Measurements from ENCODE around the gene GSDME. TPM values are rescaled to one million over a fixed set of nuclear protein-coding genes. Genes with fewer than 3 reads are reported as not detected.

The GSDME gene
- total and polyA plus RNA-seq, 12 donors: 2.6 to 70.6 (median 6.3) TPM

- Histone ChIP-seq H3K4me3 (no peak overlapping the region), H3K36me3 (replicated peaks in 1 of 2) (no peaks in the 10 kb centered on the region), H3K27ac (no peak overlapping the region), H3K4me1 (replicated peaks in 1 of 2) (no peaks in the 10 kb centered on the region), H3K9me3 (replicated peaks in 1 of 3) (no peaks in the 10 kb centered on the region), H3K27me3 (no peaks in the 10 kb centered on the region)
- WGBS, 4 donors: 75 to 83% (median 80%) methylated on average over 9 to 10 of the region's 10 CpGs
- DNase-seq: peak in 1 of 7 donors; percentile 45
- intact Hi-C loops (cut with DNase I): no loop called here
- TF ChIP-seq CTCF (IDR thresholded peaks at IDR 0.05) (no peak), POLR2A (IDR thresholded peaks at IDR 0.05) (no peak)
Observed at GRCh38 chr7:24721481-24722001, 35.7 kb downstream of the GSDME start.

GRCh38 chr7:24720283-24720682 lies 37.0 kb downstream of the GSDME start:
- H3K4me1 ChIP-seq (replicated peaks in 1 of 2): no peaks in the 10 kb centered on the region
- WGBS, 4 donors: 88 to 95% (median 91%) methylated on average over 3 of the region's 3 CpGs
- no peak overlapping the region for H3K27ac ChIP-seq
- no peaks in the 10 kb centered on the region for H3K9me3 ChIP-seq (replicated peaks in 1 of 3)
- no peaks in the 10 kb centered on the region for H3K36me3 ChIP-seq (replicated peaks in 1 of 2)
- peak in 1 of 7 donors; percentile 4 for DNase-seq
- no peak for TF ChIP-seq CTCF (IDR thresholded peaks at IDR 0.05)
- TF ChIP-seq POLR2A (IDR thresholded peaks at IDR 0.05): no peak
- intact Hi-C loops (cut with DNase I): no loop called here
- no peak overlapping the region for H3K4me3 ChIP-seq
- H3K27me3 ChIP-seq: no peaks in the 10 kb centered on the region

- H3K36me3 ChIP-seq (replicated peaks in 1 of 2): no peaks in the 10 kb centered on the region
- H3K27me3 ChIP-seq: no peaks in the 10 kb centered on the region
- DNase-seq: peak in 1 of 7 donors; percentile 29
- no peak overlapping the region for H3K27ac ChIP-seq
- WGBS, 4 donors: 81 to 89% (median 84%) methylated on average over 13 of the region's 13 CpGs
- no peak overlapping the region for H3K4me3 ChIP-seq
- H3K9me3 ChIP-seq (replicated peaks in 1 of 3): no peaks in the 10 kb centered on the region
- intact Hi-C loops (cut with DNase I): no loop called here
- no peak for TF ChIP-seq CTCF (IDR thresholded peaks at IDR 0.05)
- TF ChIP-seq POLR2A (IDR thresholded peaks at IDR 0.05): no peak
- no peaks in the 10 kb centered on the region for H3K4me1 ChIP-seq (replicated peaks in 1 of 2)
Observed at GRCh38 chr7:24718977-24719491, 38.2 kb downstream of the GSDME start.

DNA sequence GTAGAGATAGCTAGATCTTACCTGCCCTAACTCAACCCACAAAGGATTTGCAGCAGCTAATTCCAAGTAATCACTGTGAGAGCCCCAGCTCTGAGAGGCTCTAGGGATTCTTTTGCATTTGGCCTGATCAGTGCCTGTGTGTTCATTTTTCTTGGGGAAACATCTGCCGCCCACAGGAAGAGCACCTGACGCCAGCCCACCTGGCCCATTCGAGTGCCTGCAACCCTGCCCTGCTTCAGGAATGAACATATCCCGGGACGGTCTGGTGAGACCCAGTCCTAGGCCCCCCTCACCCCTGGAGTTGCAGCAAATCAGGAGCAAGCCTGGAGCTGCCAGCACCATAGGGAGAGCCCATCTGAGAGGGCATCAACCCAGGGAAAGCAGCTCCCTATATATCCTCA lies 38.8 kb downstream of the GSDME start:
- DNase-seq: peak in 1 of 7 donors; percentile 18

More for the DNA sequence above, 38.8 kb downstream of the GSDME start:
- WGBS, 4 donors: 76 to 96% (median 88%) methylated on average over 4 to 5 of the region's 5 CpGs
- no peaks in the 10 kb centered on the region for H3K36me3 ChIP-seq (replicated peaks in 1 of 2)
- H3K27ac ChIP-seq: no peak overlapping the region
- H3K4me3 ChIP-seq: no peak overlapping the region
- H3K27me3 ChIP-seq: no peaks in the 10 kb centered on the region
- no peaks in the 10 kb centered on the region for H3K4me1 ChIP-seq (replicated peaks in 1 of 2)
- H3K9me3 ChIP-seq (replicated peaks in 1 of 3): no peaks in the 10 kb centered on the region
- TF ChIP-seq POLR2A (IDR thresholded peaks at IDR 0.05) (no peak), CTCF (IDR thresholded peaks at IDR 0.05) (no peak)
- intact Hi-C loops (cut with DNase I): no loop called here
